HG02973 (cell line): ENCODE data around the gene THOC6.
"Not testable (repeated sequence)": the region's sequence is repeated elsewhere in the genome, so short reads cannot be mapped to it uniquely, and the experiment has no call there.

Experiments
- ATAC-seq: cut with Tn5 transposase; IDR thresholded peaks from one replicate; pipeline ENCODE4 v1.9.1; 2021; ENCODE audit warnings: moderate library complexity; ENCODE audit not compliant: unreplicated experiment

THOC6 gene

DNA sequence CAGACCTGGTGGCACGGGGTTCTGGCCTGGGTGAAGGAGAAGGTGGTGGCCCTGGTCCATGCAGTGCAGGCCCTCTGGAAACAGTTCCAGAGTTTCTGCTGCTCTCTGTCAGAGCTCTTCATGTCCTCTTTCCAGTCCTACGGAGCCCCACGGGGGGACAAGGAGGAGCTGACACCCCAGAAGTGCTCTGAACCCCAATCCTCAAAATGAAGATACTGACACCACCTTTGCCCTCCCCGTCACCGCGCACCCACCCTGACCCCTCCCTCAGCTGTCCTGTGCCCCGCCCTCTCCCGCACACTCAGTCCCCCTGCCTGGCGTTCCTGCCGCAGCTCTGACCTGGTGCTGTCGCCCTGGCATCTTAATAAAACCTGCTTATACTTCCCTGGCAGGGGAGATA lies 45.3 kb downstream of the THOC6 start:
- not testable (repeated sequence) for ATAC-seq

DNA sequence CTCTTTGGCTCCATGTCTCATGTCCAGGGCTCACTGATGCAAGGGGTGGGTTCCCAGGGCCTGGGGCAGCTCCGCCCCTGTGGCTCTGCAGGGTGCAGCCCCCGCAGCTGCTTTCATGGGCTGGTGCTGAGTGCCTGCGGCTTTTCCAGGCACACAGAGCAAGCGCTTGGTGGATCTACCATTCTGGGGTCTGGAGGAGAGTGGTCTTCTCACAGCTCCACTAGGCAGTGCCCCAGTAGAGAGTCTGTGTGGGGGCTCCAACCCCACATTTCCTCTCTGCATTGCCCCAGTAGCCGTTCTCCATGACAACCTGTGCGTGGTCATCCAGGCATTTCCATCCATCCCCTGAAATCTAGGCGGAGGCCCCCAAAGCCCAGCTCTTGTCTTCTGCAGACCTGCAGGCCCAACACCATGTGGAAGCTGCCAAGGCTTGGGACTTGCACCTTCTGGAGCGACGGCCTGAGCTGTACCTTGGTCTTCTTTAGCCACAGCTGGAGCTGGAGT lies 46.8 kb downstream of the THOC6 start:
- no peak for ATAC-seq

DNA sequence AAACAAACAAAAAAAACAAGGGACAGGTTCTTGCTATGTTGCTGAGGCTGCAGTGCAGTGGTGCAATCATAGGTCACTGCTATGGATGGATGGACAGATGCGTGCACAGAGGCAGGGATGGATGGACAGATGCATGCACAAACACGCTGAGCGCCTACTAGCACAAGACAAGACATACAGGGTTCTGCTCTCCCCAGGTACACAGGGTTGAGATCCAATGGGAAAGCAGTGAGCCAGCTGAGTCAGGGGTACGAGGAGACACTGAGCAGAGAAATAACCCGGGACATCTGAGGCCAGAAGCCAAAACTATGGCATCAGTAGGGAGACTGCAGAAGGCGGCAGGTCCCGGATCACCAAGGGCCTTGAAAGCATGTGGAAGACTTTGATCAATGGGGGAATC lies 47.8 kb downstream of the THOC6 start:
- ATAC-seq: no peak

DNA sequence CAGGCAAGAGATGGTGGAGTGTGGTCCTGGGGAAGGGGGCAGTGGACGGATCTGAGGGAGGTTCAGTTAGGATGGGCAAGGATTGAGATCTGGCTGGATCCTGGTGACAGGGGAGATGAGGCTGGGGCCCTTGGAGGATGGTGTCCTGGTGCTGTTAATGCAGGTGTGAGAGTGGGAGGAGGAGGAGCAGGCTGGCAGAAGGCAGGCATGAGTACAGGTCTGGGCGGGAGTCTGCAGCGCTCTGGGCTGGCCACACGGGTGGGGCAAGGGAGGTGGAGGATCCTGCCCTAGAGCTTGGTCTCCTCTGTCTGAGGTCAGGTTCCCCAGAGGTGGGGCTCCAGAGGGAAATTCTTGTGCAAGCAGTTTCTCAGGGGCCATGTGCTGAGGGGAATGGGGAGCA lies 48.3 kb downstream of the THOC6 start:
- not testable (repeated sequence) for ATAC-seq

DNA sequence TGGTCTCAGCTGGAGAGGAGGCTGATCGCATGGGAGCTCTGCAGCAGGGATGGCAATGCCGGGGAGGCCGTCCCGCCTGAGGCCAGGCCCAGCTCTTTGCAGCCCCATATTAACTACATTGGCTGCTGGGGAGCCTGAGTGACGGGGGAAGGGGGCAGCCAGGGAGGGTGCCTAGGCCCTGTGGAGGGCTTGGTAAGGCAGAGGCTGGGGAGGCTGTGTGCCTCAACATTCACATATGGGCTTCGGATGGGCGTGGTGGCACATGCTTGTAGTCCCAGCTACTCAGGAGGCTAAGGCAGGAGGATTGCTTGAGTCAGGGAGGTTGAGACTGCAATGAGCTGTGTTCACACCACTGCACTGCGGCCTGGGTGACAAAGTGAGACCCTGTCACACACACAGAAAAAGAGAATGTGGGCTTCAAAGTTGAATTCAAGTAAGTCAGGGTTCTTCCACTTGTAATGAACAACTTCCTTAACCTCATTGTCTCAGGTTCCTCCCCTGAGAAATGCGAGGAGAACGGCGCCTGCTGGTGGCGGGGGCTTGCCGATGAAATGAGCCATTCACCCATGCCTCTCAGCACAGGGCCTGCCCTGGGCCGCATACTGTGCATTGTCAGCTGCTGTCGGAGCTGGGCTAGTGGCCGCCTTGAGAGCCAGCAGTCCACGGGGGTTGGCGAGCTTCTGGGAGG lies 48.9 kb downstream of the THOC6 start:
- ATAC-seq: not testable (repeated sequence)

DNA sequence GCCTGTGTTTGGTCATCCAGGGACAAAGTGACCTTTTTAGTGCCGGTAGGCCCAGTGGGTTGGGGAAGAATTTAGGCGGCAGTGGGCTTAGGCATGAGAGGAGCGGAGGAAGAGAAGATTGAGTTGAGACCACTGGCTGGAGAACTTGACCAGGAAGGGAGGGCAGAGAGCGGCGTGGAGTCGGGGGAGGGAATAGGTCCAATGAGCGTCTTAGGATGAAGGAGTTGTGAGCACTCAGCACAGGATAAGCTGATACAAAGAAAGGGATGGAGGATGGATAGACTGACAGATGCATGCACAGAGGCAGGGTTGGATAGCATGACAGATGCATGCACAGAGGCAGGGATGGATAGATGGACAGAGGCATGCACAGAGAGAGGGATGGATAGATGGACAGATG lies 49.6 kb downstream of the THOC6 start:
- ATAC-seq: no peak

DNA sequence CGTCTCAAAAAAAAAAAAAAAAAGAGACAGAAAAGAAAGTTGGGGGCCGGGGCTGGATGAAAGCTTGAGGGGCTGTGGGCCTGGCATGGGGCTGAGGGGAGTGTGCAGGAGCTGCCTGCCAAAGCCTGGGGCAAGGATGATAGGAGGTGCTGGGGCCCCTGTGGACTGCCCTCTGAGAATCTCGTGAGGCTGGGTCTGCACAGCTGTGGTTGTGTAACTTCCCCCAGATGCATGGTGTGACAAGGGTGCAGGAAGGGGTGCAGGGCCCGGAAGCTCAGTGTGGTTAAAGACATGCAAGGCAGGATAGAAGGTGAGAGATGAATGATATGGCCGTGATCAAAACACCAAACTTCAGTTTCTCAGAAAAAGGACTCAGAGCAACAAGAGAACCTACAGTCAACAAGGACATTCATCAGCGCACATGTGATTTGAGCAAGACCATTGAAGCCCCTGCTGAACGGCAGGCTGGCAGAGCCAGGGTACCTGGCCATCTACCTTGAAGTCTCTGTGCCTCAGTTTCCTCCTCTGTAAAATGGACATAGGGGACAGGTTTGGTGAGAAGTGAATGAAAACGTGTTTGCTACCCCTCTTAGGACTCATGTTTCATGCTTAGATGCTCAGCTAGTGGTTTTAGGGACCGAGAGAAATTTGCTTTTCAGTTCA lies 51.2 kb downstream of the THOC6 start:
- ATAC-seq: no peak

DNA sequence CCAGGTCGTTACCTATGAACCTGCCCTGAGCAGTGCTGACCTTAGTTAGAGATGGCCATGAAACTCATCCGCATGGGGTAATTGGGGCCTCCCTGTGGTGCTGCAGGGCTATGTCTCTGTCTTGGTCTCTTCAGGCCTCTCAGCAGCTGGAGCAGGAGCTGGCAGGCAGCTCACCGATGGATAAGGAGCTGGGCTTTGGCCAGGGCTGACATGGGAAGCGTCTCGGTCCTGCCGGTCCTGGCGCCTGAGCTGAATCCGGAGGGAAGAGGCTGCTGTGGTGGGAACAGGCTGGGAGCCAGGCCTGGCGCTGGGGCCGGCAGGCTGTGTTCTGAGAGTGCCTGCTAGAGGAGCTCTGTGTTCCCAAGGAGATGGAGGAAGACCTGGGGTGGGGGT lies 51.7 kb downstream of the THOC6 start:
- no peak for ATAC-seq

DNA sequence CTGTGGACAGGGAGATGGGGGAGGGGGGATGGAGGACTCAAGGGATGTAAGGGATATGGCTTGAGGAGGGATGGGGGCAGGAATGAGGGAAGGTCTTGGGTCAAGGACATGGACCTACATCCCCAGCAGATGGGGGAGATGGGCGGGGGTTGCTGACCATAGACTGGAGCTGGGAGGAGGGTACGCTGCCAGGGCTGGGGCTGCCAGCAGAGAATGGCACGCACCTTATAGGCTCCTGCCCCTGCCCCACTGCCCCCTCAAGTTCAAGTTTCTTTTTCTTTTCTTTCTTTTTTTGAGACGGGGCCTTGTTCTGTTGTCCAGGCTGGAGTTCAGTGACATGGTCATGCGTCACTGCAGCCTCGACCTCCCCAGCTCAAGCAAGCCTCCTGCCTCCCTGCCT lies 52.1 kb downstream of the THOC6 start:
- ATAC-seq: not testable (repeated sequence)

DNA sequence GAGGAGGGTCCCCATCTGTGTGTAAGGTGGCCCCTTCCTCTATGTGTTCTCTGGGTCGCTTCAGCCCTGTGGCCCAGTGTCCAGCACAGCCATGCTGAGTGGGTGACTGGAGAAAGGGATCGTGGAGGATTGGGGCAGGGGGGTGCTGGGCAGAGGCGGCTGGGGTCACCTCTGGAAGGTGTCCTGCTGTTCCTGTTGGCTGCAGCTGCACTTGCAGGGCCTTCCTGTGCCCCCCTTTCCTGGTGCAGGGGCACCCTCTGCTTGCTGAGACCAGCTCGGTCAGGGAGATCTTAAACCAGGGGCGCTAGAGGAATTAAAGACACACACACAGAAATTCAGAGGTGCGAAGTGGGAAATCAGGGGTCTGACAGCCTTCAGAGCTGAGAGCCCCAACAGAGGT lies 52.7 kb downstream of the THOC6 start:
- ATAC-seq: no peak
